Measurements from ENCODE around the gene SIRT7.
A peak's percentile ranks its signal among the peaks of the same experiment; 100 is the strongest.

Gene SIRT7

DNA sequence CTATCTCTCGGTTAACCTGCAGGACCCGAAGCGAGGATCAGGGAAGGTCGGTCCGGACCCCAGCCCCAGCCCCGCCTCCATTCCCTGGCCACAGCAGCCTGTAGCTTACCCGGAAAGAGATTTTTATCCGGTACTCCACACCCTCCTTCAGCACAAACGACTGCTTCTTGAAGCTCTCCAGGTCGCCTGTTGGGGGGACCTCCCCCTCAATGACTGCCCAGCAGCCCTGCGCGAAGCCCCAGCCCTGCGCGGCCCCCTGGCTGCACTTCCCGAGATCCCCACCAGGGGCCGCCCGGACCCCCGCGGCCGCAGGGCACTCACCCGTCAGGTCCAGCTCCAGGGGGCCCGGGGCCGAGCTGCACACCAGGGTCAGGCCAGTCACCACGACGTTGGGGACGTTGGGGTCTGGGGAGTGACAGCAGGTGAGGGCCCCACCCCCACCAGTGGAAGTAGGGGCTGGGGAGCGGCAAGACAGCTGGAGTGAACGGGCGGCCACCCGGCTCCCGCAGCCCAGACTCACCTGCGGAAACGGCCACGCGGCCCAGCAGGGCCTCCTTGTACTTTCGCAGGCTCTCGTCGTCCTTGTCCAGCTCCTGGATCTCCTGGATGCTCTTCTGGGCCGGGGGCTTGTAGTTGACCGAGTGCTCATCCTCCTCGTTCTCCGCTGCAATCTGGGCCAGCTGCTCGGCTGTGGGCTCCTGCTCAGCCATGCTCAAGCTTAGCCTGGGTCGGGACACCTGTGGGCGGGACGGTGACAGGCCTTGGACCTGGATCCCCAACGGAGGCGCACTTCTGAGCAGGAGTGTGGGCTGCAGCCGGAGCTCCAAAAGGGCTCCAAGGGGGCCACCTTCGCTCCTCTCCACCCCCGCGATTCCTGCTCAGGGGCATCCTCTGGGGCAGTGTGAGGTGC, 48.5 kb downstream of the SIRT7 start:
- TF ChIP-seq, protein P1, sequence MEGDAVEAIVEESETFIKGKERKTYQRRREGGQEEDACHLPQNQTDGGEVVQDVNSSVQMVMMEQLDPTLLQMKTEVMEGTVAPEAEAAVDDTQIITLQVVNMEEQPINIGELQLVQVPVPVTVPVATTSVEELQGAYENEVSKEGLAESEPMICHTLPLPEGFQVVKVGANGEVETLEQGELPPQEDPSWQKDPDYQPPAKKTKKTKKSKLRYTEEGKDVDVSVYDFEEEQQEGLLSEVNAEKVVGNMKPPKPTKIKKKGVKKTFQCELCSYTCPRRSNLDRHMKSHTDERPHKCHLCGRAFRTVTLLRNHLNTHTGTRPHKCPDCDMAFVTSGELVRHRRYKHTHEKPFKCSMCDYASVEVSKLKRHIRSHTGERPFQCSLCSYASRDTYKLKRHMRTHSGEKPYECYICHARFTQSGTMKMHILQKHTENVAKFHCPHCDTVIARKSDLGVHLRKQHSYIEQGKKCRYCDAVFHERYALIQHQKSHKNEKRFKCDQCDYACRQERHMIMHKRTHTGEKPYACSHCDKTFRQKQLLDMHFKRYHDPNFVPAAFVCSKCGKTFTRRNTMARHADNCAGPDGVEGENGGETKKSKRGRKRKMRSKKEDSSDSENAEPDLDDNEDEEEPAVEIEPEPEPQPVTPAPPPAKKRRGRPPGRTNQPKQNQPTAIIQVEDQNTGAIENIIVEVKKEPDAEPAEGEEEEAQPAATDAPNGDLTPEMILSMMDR (IDR thresholded peaks at IDR 0.05; ENCODE audit: borderline replicate concordance, control extremely low read depth, extremely low read depth, insufficient read depth, missing control alignments): peak; percentile 78
- DNase-seq (ENCODE audit: low spot score): peak; percentile 76
- in situ Hi-C loops (cut with MboI; ENCODE audit: low sequenced_read_pairs, unreplicated experiment): no loop called here

DNA sequence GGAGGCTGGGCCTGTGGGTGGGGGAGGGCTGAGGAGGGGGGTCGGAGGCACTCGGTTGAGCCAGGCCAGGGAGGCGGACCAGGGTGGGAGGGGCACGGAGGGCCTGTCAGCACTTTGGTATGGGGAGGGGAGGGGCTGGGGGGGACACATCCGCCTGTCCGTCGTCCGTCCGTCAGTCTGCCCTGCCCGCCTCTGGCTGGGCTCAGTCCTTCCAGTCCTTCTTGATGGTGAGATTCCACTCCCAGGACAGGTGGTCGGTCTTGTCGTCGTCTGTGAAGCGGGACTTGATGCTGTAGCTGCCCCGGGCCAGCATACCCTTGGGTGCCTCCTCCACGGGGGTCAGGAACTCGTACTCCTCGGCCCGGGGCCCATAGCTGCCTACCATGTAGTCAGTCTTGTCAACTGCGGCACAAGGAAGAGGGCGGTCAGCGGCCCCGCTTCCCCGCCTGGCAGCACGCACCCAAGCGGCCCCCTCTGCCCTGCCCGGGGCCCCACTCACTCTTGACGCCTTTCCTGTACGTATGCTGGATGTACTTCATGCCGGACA, 49.2 kb downstream of the SIRT7 start:
- DNase-seq (ENCODE audit: low spot score): no peak
- TF ChIP-seq, protein P1 (IDR thresholded peaks at IDR 0.05; ENCODE audit: borderline replicate concordance, control extremely low read depth, extremely low read depth, insufficient read depth, missing control alignments): no peak
- in situ Hi-C loops (cut with MboI; ENCODE audit: low sequenced_read_pairs, unreplicated experiment): no loop called here

DNA sequence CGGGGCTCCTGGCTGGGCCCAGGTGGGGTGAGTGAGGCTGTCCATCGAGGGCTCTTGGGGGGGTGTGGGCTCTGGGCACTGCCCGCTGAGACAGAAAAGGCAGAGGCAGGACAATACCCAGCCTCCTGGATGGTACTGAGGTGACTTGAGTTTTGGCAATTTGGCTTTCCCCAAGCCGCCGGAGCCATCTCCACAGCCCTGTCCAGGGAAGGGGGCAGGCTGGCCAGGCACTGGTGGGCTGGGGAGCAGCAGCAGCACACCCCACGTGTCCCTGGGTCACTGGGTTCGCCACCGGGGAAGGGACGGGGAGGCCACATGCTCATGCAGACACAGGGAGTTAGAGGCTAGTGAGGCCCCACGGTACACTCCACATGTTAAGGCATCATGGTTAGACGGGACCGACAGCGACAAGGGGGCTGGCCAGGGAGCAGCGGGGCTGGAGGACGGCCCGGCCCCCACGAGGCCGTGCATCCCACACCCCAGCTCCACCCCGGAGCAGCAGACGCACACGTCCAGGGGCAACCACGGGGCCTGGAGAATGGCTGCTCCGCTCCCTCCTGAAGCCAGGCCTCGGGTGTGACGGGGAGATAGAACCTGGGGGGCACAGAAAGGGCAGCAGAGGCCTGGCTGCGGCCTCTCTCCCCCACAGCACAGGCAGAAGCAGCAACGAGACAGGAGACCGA, 49.8 kb downstream of the SIRT7 start:
- in situ Hi-C loops (cut with MboI; ENCODE audit: low sequenced_read_pairs, unreplicated experiment): no loop called here
- DNase-seq (ENCODE audit: low spot score): no peak
- TF ChIP-seq, protein P1 (IDR thresholded peaks at IDR 0.05; ENCODE audit: borderline replicate concordance, control extremely low read depth, extremely low read depth, insufficient read depth, missing control alignments): no peak

DNA sequence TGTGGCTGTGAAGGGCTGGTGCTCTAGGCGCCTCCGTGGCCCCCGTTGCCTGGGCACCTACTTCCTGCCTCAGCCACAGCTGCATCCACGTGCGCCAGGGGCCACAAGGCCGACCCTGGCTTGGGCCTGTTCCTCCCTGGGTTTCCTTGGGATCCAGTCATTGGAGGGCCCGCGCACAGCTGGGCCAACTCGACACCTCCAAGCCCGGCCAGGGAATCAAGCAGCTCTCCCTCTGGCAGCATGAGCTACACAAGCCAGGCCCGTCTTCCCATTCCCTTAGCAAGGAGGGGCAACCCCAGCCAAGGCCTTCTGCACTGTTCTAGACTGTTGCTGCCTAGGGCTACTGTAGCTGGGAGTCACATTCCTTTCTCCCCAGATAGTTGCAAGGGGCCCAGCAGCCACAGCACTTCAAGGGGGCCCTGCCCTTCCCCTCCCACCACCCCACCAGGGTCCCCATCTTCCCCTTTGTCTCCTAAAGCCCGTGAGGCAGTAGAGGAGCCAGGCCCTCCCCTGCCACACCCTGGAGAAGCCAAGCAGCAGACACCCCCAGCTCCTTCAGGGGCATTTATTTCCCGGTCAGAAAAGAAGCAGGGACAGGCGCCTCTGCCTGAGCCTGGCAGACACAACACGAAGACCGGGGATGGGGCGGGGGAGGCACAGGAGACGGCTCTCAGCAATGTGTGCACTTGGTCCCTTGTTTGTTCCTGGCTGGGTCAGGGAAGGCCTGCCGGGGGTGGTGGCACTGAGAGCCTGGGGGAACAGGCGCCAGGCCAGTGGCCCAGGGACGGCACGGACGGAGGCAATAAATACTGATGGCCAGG, 50.6 kb downstream of the SIRT7 start:
- in situ Hi-C loops (cut with MboI; ENCODE audit: low sequenced_read_pairs, unreplicated experiment): no loop called here
- TF ChIP-seq, protein P1 (IDR thresholded peaks at IDR 0.05; ENCODE audit: borderline replicate concordance, control extremely low read depth, extremely low read depth, insufficient read depth, missing control alignments): no peak
- no peak for DNase-seq (ENCODE audit: low spot score)

DNA sequence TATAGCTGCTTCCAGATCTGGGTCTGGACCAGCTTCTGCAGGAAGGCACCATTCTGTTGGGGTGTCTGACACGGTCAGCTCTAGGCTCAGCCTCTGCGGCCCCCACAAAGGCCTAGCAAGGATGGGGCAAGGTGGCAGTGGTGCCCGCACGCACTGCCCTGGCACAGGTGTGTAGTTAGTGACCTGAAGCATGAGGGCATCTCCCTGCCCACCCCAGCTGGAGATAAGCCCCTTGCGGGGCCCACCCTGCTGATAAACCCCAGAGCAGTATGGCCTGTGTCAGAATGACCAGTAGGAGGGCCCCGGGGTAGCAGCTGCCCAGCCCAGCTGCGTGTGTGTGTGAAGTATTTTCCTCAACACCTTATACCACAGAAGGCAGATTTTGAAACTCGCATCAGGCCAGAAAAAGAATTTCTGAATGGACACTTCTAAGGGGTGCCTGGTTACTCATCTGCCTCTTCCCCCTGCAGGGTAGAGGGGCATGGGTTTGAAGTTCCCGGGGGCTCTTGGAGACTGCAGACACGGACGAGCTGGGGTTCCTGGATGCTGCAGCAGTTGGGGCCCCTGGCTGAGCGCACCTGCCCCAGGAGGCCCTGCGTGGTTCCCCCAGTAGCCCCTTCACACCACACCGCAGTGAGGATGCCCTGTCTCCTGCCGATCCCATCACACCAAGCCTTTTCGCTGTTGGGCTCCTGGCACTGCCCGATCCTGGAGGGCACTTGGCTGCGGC, 51.4 kb downstream of the SIRT7 start:
- in situ Hi-C loops (cut with MboI; ENCODE audit: low sequenced_read_pairs, unreplicated experiment): no loop called here
- TF ChIP-seq, protein P1 (IDR thresholded peaks at IDR 0.05; ENCODE audit: borderline replicate concordance, control extremely low read depth, extremely low read depth, insufficient read depth, missing control alignments): no peak
- no peak for DNase-seq (ENCODE audit: low spot score)

All from GM13976 (cell line).